WTC11 (cell line): Measurements from ENCODE around the gene SEMA4F. TPM values are rescaled to one million over a fixed set of nuclear protein-coding genes. Genes with fewer than 3 reads are reported as not detected.

Experiments
- ATAC-seq: fragments of 200-7000 bp; cut with Tn5 transposase; 2 replicates; pipeline ENCODE4 v1.10.0; 2021; ENCODE audit warnings: mild to moderate bottlenecking, moderate library complexity
- CTCF ChIA-PET: fragments of 300-600 bp; sonication (Branson Sonifier 250); formaldehyde crosslinking; loops from one replicate; lab custom pipeline; 2021; ENCODE audit warnings: antibody characterized with exemption; lab: Charles Lee
- POLR2A ChIA-PET: fragments of 350-600 bp; sonication (Branson Sonifier 250); formaldehyde crosslinking; loops from one replicate; lab custom pipeline; 2021; ENCODE audit warnings: antibody characterized with exemption; lab: Charles Lee
- DNase-seq: peaks from one replicate; pipeline ENCODE4 v3.0.0; 2021; ENCODE audit warnings: low spot score
- H3K27ac Mint-ChIP-seq: 2 replicates; pipeline ENCODE4 v1.8.0; 2021; ENCODE audit warnings: mixed read lengths
- H3K27me3 Mint-ChIP-seq: 2 replicates; pipeline ENCODE4 v1.8.0; 2021; ENCODE audit warnings: low read depth, mild to moderate bottlenecking, moderate library complexity, mixed read lengths
- H3K36me3 Mint-ChIP-seq: 2 replicates; pipeline ENCODE4 v1.8.0; 2021; ENCODE audit warnings: mixed read lengths
- H3K4me1 Mint-ChIP-seq: 2 replicates; pipeline ENCODE4 v1.8.0; 2022; ENCODE audit warnings: mixed read lengths
- H3K4me3 Mint-ChIP-seq: 2 replicates; pipeline ENCODE4 v1.8.0; 2021; ENCODE audit warnings: mild to moderate bottlenecking, moderate library complexity, mixed read lengths
- H3K9me3 Mint-ChIP-seq: 2 replicates; pipeline ENCODE4 v1.8.0; 2021; ENCODE audit warnings: mixed read lengths
- AFF4 ChIP-seq: sonication (generic); formaldehyde crosslinking; IDR thresholded peaks from 2 replicates; pipeline ENCODE4 v1.8.1; 2023; ENCODE audit warnings: mild to moderate bottlenecking, missing genetic modification reagents, borderline replicate concordance
- FOXK1 ChIP-seq: sonication (generic); formaldehyde crosslinking; IDR thresholded peaks from 2 replicates; pipeline ENCODE4 v1.8.0; 2022; ENCODE audit warnings: mild to moderate bottlenecking, moderate library complexity, missing genetic modification reagents
- IRF1 ChIP-seq: sonication (generic); formaldehyde crosslinking; IDR thresholded peaks from 2 replicates; pipeline ENCODE4 v1.8.0; 2023; ENCODE audit warnings: missing genetic modification reagents
- MAX ChIP-seq: sonication (generic); formaldehyde crosslinking; IDR thresholded peaks from 2 replicates; pipeline ENCODE4 v1.8.0; 2022; ENCODE audit warnings: mild to moderate bottlenecking, missing genetic modification reagents
- MYBL2 ChIP-seq: sonication (generic); formaldehyde crosslinking; IDR thresholded peaks from 2 replicates; pipeline ENCODE4 v1.8.1; 2023; ENCODE audit warnings: mild to moderate bottlenecking, moderate library complexity, missing genetic modification reagents
- NFE2L1 ChIP-seq: sonication (generic); formaldehyde crosslinking; IDR thresholded peaks from 2 replicates; pipeline ENCODE4 v1.8.1; 2023; ENCODE audit warnings: missing genetic modification reagents
- NFYB ChIP-seq: sonication (generic); formaldehyde crosslinking; conservative IDR thresholded peaks from 2 replicates; pipeline ENCODE4 v1.8.0; 2022; ENCODE audit warnings: low read depth, missing genetic modification reagents
- PRRX2 ChIP-seq: fragments of 250-450 bp; sonication (Bioruptor Pico); IDR thresholded peaks from 2 replicates; pipeline ENCODE4 v1.8.0; 2021; ENCODE audit warnings: mild to moderate bottlenecking
- SMAD3 ChIP-seq: sonication (generic); formaldehyde crosslinking; IDR thresholded peaks from 2 replicates; pipeline ENCODE4 v1.8.0; 2022; ENCODE audit warnings: missing genetic modification reagents, mild to moderate bottlenecking, borderline replicate concordance
- STAT6 ChIP-seq: sonication (generic); formaldehyde crosslinking; conservative IDR thresholded peaks from 2 replicates; pipeline ENCODE4 v1.8.1; 2023; ENCODE audit warnings: mild to moderate bottlenecking, low read depth, missing genetic modification reagents, moderate library complexity
- USF2 ChIP-seq: sonication (generic); formaldehyde crosslinking; IDR thresholded peaks from 2 replicates; pipeline ENCODE4 v1.8.1; 2023; ENCODE audit warnings: mild to moderate bottlenecking, missing genetic modification reagents, moderate library complexity
- ZBTB43 ChIP-seq: sonication (generic); formaldehyde crosslinking; IDR thresholded peaks from 2 replicates; pipeline ENCODE4 v1.8.1; 2023; ENCODE audit warnings: mild to moderate bottlenecking, missing genetic modification reagents
- ZNF138 ChIP-seq: sonication (generic); formaldehyde crosslinking; conservative IDR thresholded peaks from 2 replicates; pipeline ENCODE4 v1.8.1; 2022; ENCODE audit warnings: mild to moderate bottlenecking, moderate library complexity, missing genetic modification reagents
- ZNF219 ChIP-seq: sonication (generic); formaldehyde crosslinking; IDR thresholded peaks from 2 replicates; pipeline ENCODE4 v1.8.0; 2023; ENCODE audit warnings: missing genetic modification reagents, mild to moderate bottlenecking, borderline replicate concordance
- ZNF396 ChIP-seq: fragments of 250-450 bp; sonication (Bioruptor Pico); IDR thresholded peaks from 2 replicates; pipeline ENCODE4 v1.8.0; 2021; ENCODE audit warnings: mild to moderate bottlenecking, moderate library complexity, borderline replicate concordance
- ZNF423 ChIP-seq: fragments of 250-450 bp; sonication (Bioruptor Pico); IDR thresholded peaks from 2 replicates; pipeline ENCODE4 v2.1.2; 2022; ENCODE audit warnings: mild to moderate bottlenecking, moderate library complexity
- ZNF512 ChIP-seq: sonication (generic); formaldehyde crosslinking; IDR thresholded peaks from 2 replicates; pipeline ENCODE4 v1.8.1; 2022; ENCODE audit warnings: missing genetic modification reagents, borderline replicate concordance
- ZSCAN18 ChIP-seq: fragments of 250-450 bp; sonication (Bioruptor Pico); IDR thresholded peaks from 2 replicates; pipeline ENCODE4 v2.1.2; 2022; ENCODE audit warnings: mild to moderate bottlenecking, moderate library complexity
- total RNA-seq: library from RNA; stranded (reverse); gene quantifications from 3 replicates; pipeline ENCODE4 v1.2.3, GENCODE V29; 2021

The SEMA4F gene
- total RNA-seq, 1 experiment from 2014 or later, result 5.7 TPM

GRCh38 chr2:74648009-74648443, 6.0 kb upstream of the SEMA4F start, which contains the start of gene M1AP (continued):
- TF ChIP-seq ZBTB43 (peak; percentile 60; the same call in 1 of the 2 replicates), ZNF138 (CRISPR knock-in tag) (0 out of 2 replicates have a peak, but pooled peaks have one; percentile 68), NFYB (no peak; the same call in 1 of the 2 replicates), ZNF396 (no peak), ZNF512 (CRISPR knock-in tag) (no peak), MAX (CRISPR knock-in tag) (peak; percentile 95), MYBL2 (0 out of 2 replicates have a peak, but pooled peaks have one; percentile 33), USF2 (CRISPR knock-in tag) (0 out of 2 replicates have a peak, but pooled peaks have one; percentile 39), SMAD3 (CRISPR knock-in tag) (peak; percentile 84; the same call in 1 of the 2 replicates), ZNF423 (CRISPR knock-in tag) (peak; percentile 75), FOXK1 (CRISPR knock-in tag) (0 out of 2 replicates have a peak, but pooled peaks have one; percentile 39), NFE2L1 (CRISPR knock-in tag) (0 out of 2 replicates have a peak, but pooled peaks have one; percentile 37)

GRCh38 chr2:74653589-74653984, 460 bp upstream of the SEMA4F start:
- H3K36me3 Mint-ChIP-seq, result peaks cover 2% of the 10 kb centered on the region; the same call in 1 of the 2 replicates
- peaks cover 16% of the 10 kb centered on the region for H3K9me3 Mint-ChIP-seq
- ChIA-PET POLR2A (no interaction called here), CTCF (interaction anchor here (0.7 to 2.3 kb wide), 5 partner anchors 21 to 319 kb away, joined by 3 to 7 read pairs (median 3); no protein-coding TSS in a partner anchor)
- H3K27ac Mint-ChIP-seq, result no peak overlapping the region
- no peak for TF ChIP-seq ZSCAN18 (CRISPR knock-in tag)
- peaks cover 70% of the 10 kb centered on the region for H3K27me3 Mint-ChIP-seq
- H3K4me1 Mint-ChIP-seq, result peaks cover 5% of the 10 kb centered on the region
- ATAC-seq, result peak; percentile 7
- no peak for DNase-seq
- H3K4me3 Mint-ChIP-seq, result peak overlapping the region; percentile 73

GRCh38 chr2:74655579-74655978, 1.5 kb downstream of the SEMA4F start:
- Mint-ChIP-seq H3K4me3 (peak overlapping the region; percentile 73; the same call in 1 of the 2 replicates), H3K27ac (no peak overlapping the region), H3K36me3 (no peaks in the 10 kb centered on the region), H3K9me3 (peaks cover 6% of the 10 kb centered on the region), H3K4me1 (peaks cover 5% of the 10 kb centered on the region), H3K27me3 (peaks cover 64% of the 10 kb centered on the region)
- POLR2A ChIA-PET, result no interaction called here
- DNase-seq (no peak), ATAC-seq (no peak)
- CTCF ChIA-PET, result interaction anchor here (0.7 kb wide), 1 partner anchor 1720 kb away, joined by 3 read pairs; no protein-coding TSS in a partner anchor
- TF ChIP-seq IRF1 (CRISPR knock-in tag) (no peak), AFF4 (CRISPR knock-in tag) (no peak), STAT6 (CRISPR knock-in tag) (no peak), PRRX2 (CRISPR knock-in tag) (no peak), ZNF219 (no peak)
